Panc1 (cell line): Measurements from ENCODE around the gene OR2T34. TPM values are rescaled to one million over a fixed set of nuclear protein-coding genes. Genes with fewer than 3 reads are reported as not detected.

ENCODE experiments used
- ATAC-seq: fragments of 200-7000 bp; cut with Tn5 transposase; 2 replicates; pipeline ENCODE4 v1.9.1; 2020; ENCODE audit warnings: mild to moderate bottlenecking, moderate library complexity
- BruUV-seq: library from RNA; stranded (reverse); fragments of 400-500 nt; replicated peaks from 2 replicates; lab custom pipeline; 2021; lab: Mats Ljungman, UMichigan
- CTCF ChIA-PET: fragments of 300-600 bp; sonication (Branson Sonifier 250); formaldehyde crosslinking; loops from one replicate; lab custom pipeline; 2022; ENCODE audit warnings: antibody characterized with exemption; lab: Charles Lee
- POLR2A ChIA-PET: fragments of 300-600 bp; sonication (Branson Sonifier 250); formaldehyde crosslinking; loops from one replicate; lab custom pipeline; 2022; ENCODE audit warnings: antibody characterized with exemption; lab: Charles Lee
- DNase-seq: peaks from one replicate; pipeline ENCODE4 v3.0.0-alpha.2; 2010; ENCODE audit warnings: low read depth, low spot score
- H3K27ac ChIP-seq: 2 replicates; pipeline ENCODE4 v1.5.1; 2011; ENCODE audit warnings: mild to moderate bottlenecking, low read length, inconsistent platforms
- H3K27me3 ChIP-seq: fragments of 200-500 bp; sonication (Bioruptor generic); 2 replicates; pipeline ENCODE4 v1.6.0; 2014; ENCODE audit warnings: low read length, inconsistent platforms; ENCODE audit not compliant: control insufficient read depth, insufficient read depth
- H3K36me3 ChIP-seq: fragments of 200-500 bp; sonication (Bioruptor generic); 2 replicates; pipeline ENCODE4 v1.5.1; 2014; ENCODE audit warnings: inconsistent platforms, mild to moderate bottlenecking, low read length, moderate library complexity; ENCODE audit not compliant: control insufficient read depth, insufficient read depth
- H3K4me1 ChIP-seq: 2 replicates; pipeline ENCODE4 v1.5.1; 2011; ENCODE audit warnings: inconsistent platforms, mild to moderate bottlenecking, low read length, moderate library complexity; ENCODE audit not compliant: control insufficient read depth, insufficient read depth
- H3K4me3 ChIP-seq, 2 experiments: 2 replicates each; pipeline ENCODE4 v1.5.1; 2011 to 2012; ENCODE audit warnings: low read depth in 2 of 2, low read length in 2 of 2, mild to moderate bottlenecking in 2 of 2, inconsistent platforms in 1 of 2, moderate library complexity in 1 of 2
- H3K9me3 ChIP-seq: fragments of 200-500 bp; sonication (Bioruptor generic); 2 replicates; pipeline ENCODE4 v1.5.1; 2014; ENCODE audit warnings: low read depth, mild to moderate bottlenecking, inconsistent platforms, low read length, moderate library complexity; ENCODE audit not compliant: control insufficient read depth, insufficient read depth
- POLR2AphosphoS5 ChIP-seq: IDR thresholded peaks from 2 replicates; pipeline ENCODE4 v1.6.1; 2012; ENCODE audit warnings: mild to moderate bottlenecking, low read depth, low read length, moderate library complexity
- SIN3A ChIP-seq: IDR thresholded peaks from 2 replicates; pipeline ENCODE4 v1.6.1; 2012; ENCODE audit warnings: low read depth, mild to moderate bottlenecking, low read length, moderate library complexity, borderline replicate concordance; ENCODE audit not compliant: insufficient read depth
- TCF7L2 ChIP-seq: IDR thresholded peaks from 2 replicates; pipeline ENCODE4 v1.6.1; 2011; ENCODE audit warnings: mild to moderate bottlenecking, low read depth, low read length, inconsistent platforms
- in situ Hi-C: cut with HindIII; loops from 2 replicates; pipeline ENCODE4 v1.10.0; 2016; ENCODE audit warnings: low sequenced_read_pairs, low pct_unique_long_range_greater_than_20kb
- intact Hi-C: fragments of 100-400 bp; cut with micrococcal nuclease; formaldehyde crosslinking; loops from one replicate; pipeline ENCODE4 v1.10.0; 2022; ENCODE audit not compliant: unreplicated experiment
- total RNA-seq: library from RNA; stranded (reverse); gene quantifications from one replicate; pipeline ENCODE4 v1.2.1, GENCODE V29; 2021; ENCODE audit not compliant: unreplicated experiment
- TF ChIP-seq, protein P1 (sequence below), 2 experiments: IDR thresholded peaks; 2 replicates each; pipeline ENCODE4 v1.6.1; 2011 to 2012; ENCODE audit warnings: low read depth in 2 of 2, control low read depth in 1 of 2, low read length in 1 of 2, mild to moderate bottlenecking in 1 of 2, moderate library complexity in 1 of 2; ENCODE audit not compliant: insufficient read depth in 1 of 2
- TF ChIP-seq, protein P2 (sequence below): fragments of 450-650 bp; IDR thresholded peaks from 2 replicates; pipeline ENCODE4 v1.5.1; 2017; ENCODE audit warnings: mild to moderate bottlenecking

OR2T34 gene
- total RNA-seq, 1 experiment from 2014 or later = not detected

DNA sequence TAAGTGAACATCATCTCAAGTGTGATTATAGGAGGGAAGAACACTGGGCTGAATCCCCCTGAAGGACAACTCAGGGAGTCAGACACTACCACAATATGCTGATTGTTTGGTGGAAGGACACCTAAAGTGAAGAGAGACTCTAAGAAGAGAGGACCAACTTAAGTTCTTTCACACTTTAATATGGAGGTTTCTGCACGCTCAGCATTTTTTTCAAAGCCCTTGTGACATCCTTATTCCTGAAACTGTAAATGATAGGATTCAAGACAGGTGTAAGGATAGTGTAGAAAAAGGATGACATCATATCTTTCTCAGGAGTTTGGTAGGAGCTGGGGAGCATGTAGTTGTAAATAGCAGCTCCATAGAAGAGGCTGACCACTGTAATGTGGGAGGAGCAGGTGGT is 18.1 kb upstream of the OR2T34 start:
- H3K27me3 ChIP-seq = no peaks in the 10 kb centered on the region
- H3K27ac ChIP-seq = no peak overlapping the region
- peaks cover 2% of the 10 kb centered on the region; the same call in 1 of the 2 replicates for H3K9me3 ChIP-seq
- CTCF ChIA-PET = no interaction called here
- no peak overlapping the region for H3K4me3 ChIP-seq
- ATAC-seq (no peak), DNase-seq (no peak)
- no peaks in the 10 kb centered on the region for H3K4me1 ChIP-seq
- no TSS peak for BruUV-seq
- in situ Hi-C loops = no loop called here
- POLR2A ChIA-PET = no interaction called here
- TF ChIP-seq, protein P1, sequence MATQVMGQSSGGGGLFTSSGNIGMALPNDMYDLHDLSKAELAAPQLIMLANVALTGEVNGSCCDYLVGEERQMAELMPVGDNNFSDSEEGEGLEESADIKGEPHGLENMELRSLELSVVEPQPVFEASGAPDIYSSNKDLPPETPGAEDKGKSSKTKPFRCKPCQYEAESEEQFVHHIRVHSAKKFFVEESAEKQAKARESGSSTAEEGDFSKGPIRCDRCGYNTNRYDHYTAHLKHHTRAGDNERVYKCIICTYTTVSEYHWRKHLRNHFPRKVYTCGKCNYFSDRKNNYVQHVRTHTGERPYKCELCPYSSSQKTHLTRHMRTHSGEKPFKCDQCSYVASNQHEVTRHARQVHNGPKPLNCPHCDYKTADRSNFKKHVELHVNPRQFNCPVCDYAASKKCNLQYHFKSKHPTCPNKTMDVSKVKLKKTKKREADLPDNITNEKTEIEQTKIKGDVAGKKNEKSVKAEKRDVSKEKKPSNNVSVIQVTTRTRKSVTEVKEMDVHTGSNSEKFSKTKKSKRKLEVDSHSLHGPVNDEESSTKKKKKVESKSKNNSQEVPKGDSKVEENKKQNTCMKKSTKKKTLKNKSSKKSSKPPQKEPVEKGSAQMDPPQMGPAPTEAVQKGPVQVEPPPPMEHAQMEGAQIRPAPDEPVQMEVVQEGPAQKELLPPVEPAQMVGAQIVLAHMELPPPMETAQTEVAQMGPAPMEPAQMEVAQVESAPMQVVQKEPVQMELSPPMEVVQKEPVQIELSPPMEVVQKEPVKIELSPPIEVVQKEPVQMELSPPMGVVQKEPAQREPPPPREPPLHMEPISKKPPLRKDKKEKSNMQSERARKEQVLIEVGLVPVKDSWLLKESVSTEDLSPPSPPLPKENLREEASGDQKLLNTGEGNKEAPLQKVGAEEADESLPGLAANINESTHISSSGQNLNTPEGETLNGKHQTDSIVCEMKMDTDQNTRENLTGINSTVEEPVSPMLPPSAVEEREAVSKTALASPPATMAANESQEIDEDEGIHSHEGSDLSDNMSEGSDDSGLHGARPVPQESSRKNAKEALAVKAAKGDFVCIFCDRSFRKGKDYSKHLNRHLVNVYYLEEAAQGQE (IDR thresholded peaks at IDR 0.05; ENCODE audit: insufficient read depth in 1 of 2, low read depth in 2 of 2, low read length in 1 of 2) = no peak
- TF ChIP-seq TCF7L2 (no peak), SIN3A (no peak), POLR2AphosphoS5 (no peak)
- TF ChIP-seq, protein P2, sequence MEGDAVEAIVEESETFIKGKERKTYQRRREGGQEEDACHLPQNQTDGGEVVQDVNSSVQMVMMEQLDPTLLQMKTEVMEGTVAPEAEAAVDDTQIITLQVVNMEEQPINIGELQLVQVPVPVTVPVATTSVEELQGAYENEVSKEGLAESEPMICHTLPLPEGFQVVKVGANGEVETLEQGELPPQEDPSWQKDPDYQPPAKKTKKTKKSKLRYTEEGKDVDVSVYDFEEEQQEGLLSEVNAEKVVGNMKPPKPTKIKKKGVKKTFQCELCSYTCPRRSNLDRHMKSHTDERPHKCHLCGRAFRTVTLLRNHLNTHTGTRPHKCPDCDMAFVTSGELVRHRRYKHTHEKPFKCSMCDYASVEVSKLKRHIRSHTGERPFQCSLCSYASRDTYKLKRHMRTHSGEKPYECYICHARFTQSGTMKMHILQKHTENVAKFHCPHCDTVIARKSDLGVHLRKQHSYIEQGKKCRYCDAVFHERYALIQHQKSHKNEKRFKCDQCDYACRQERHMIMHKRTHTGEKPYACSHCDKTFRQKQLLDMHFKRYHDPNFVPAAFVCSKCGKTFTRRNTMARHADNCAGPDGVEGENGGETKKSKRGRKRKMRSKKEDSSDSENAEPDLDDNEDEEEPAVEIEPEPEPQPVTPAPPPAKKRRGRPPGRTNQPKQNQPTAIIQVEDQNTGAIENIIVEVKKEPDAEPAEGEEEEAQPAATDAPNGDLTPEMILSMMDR = no peak
- intact Hi-C loops = no loop called here
- no peaks in the 10 kb centered on the region for H3K36me3 ChIP-seq

DNA sequence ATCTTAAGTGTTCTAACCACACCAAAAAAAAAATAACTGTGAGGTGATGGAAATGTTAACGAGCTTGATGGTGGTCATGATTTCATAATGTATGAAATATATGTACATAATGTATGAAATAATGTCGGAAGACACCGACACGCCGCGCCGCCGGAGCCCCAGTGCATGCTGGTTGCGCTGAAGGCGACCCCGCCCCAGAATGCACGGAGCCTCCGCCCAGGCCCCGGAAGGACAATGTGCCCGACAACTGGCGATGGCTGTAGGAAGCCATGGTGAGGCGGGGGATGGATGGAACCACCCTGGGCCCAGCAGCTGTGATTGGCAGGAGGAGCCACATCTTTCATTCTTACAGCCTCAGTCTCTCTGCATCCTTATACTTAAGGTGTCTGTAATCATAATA is 15.5 kb upstream of the OR2T34 start:
- peaks cover 4% of the 10 kb centered on the region; the same call in 1 of the 2 replicates for H3K9me3 ChIP-seq
- in situ Hi-C loops (no loop called here), intact Hi-C loops (no loop called here)
- no peaks in the 10 kb centered on the region for H3K27me3 ChIP-seq
- no peaks in the 10 kb centered on the region for H3K4me1 ChIP-seq
- no peak overlapping the region for H3K27ac ChIP-seq
- no peaks in the 10 kb centered on the region for H3K36me3 ChIP-seq
- ATAC-seq (no peak), DNase-seq (no peak)
- ChIA-PET CTCF (no interaction called here), POLR2A (no interaction called here)
- no TSS peak for BruUV-seq
- TF ChIP-seq POLR2AphosphoS5 (no peak), TCF7L2 (no peak), SIN3A (no peak)
- TF ChIP-seq, protein P2 = no peak
- TF ChIP-seq, protein P1 (IDR thresholded peaks at IDR 0.05; ENCODE audit: insufficient read depth in 1 of 2, low read depth in 2 of 2, low read length in 1 of 2) = no peak
- no peak overlapping the region for H3K4me3 ChIP-seq
